SK-N-DZ (cell line): ENCODE measurements around the gene TPP1.

Experiments
- DNase-seq: peaks from one replicate; pipeline ENCODE4 v3.0.0-alpha.2; 2015; ENCODE audit warnings: low spot score

The TPP1 gene

GRCh38 chr11:6611963-6612212, 7.3 kb downstream of the TPP1 start:
- no peak for DNase-seq

DNA sequence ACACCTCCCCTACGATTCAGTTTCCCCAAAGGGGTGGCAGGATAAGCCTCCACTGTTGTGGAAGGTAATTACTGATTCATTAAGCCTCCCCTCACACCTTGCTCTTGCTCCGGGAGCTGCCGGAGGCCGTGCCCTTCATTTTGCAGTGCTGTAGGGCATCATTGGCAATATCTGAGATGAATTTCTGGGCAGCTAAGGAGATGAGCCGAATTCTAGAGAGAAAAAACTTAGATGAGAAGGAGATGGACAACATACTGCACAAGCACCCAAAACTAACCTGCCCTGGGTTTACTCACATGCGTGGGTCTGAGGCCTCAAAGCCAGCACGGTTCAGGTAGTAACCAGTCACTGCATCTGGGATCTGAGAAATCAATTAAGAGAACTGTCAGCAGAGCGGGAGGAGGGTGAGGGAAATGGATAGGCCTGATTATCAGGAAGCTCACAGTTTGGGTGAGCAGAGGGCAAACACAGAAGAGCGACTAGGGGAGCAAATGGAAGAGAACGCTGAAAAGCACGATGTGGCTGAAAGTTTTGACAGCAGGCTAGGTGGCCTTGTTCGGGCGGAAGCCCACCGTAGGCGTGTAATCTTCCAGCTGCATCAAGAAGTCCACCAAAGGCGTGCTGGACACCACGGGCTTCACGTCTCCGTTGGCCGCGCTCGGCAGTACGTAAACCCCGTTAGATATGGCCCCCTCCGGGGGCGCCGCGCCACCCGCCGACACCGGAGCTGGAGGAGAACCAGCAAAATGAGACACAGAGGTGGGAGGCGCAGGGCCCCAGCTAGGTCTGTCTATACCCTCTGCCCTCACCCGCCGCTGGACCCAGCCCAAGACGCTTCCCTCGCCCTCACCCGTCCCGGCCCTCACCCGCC, 7.9 kb downstream of the TPP1 start:
- no peak for DNase-seq

DNA sequence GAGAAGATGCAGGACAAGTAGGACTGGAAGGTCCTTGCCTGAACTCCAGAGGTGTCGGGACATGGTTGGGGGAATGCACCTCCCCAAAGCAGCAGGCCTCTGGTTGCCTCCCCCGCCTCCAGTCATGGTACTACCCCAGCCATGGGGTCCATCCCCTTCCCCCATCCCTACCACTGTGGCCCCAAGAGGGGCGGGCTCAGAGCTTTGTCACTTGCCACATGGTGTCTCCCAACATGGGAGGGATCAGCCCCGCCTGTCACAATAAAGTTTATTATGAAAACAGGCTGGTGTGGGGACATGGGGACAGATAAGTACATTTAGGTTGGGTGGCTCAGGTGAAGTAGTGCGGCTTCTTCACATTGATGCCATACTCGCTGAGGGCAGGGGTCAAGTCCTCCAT, 8.6 kb downstream of the TPP1 start:
- no peak for DNase-seq

DNA sequence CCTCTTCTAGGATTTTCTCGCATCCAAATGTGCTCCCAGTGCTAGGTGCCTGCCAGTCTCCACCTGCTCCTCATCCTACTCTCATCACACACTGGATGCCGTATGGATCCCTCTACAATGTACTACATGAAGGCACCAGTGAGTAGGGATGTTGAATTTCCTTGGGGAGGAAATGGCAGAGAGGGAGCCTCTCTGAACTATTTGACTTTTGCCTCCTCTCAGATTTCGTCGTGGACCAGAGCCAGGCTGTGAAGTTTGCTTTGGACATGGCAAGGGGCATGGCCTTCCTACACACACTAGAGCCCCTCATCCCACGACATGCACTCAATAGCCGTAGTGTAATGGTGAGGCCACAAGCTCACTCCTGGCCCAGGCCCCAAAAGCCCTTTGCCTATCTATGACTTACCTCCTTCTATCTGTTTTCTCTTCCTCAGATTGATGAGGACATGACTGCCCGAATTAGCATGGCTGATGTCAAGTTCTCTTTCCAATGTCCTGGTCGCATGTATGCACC, 9.7 kb downstream of the TPP1 start:
- no peak for DNase-seq

DNA sequence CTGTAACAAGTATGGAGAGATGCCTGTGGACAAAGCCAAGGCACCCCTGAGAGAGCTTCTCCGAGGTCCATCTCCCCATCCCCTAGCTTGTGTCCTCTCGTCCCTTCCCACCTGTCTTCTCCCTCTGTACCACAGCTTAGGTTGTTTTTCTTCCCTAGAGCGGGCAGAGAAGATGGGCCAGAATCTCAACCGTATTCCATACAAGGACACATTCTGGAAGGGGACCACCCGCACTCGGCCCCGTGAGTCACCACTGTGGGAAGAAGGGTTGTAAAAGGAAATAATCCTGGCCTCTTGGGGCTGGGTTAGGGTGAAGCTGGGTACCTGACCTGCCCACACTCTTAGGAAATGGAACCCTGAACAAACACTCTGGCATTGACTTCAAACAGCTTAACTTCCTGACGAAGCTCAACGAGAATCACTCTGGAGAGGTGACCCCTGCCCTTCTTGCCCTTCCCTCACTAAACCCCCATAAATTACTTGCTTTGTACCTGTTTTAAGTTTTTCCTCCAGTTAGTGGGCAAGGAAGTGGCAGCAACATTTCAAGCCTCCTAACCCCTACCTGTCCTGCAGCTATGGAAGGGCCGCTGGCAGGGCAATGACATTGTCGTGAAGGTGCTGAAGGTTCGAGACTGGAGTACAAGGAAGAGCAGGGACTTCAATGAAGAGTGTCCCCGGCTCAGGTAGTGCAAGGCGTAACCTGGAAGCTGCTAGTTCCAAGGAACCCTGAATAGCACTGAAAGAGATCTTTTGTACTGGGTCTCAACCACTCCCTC, 10.3 kb downstream of the TPP1 start:
- DNase-seq: no peak

GRCh38 chr11:6608011-6608410, 11.2 kb downstream of the TPP1 start:
- no peak for DNase-seq

DNA sequence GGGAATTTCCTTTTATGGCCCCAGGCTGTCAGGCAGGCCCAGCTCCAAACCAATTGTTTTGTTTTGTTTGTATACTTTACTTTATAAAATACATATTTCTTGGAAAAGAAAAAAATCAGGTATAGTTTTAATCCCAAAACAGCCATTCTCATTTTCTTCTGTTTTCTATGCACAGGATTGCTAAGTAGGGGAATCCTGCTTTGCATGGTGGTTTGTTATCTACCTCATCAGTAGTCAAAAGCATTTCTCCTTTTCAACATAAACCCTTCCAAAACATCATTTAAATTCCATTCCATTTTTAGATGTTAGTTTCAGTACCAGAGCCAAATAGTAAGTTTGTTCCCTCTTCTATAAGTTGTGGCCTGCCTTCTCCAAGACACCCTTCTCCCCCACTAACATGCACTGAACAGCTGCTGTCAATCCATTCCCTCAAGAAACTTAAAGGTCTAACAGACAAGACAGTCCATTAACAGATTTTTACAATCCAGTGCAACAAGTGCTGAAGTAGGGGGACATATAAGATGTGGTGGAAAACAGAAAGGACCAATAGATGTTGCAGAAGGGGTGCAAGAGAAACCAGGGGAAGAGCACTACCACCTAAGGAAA, 11.9 kb downstream of the TPP1 start:
- DNase-seq: no peak

- DNase-seq: peak; percentile 84
These were observed 12.6 kb downstream of the TPP1 start for GRCh38 chr11:6606471-6607189.

- no peak for DNase-seq
These were observed 14.4 kb downstream of the TPP1 start for GRCh38 chr11:6604790-6605189.

GRCh38 chr11:6604081-6604626, 15.1 kb downstream of the TPP1 start:
- peak; percentile 51 for DNase-seq

- DNase-seq: peak; percentile 81
These were observed 15.7 kb downstream of the TPP1 start, which contains the start of the genes ILK and RRP8 for GRCh38 chr11:6603287-6604080. Gene ILK, plus strand, starts transcription at chr11:6603774. Its CDS starts 498 bp downstream, at chr11:6604272. Gene RRP8, minus strand, starts transcription at chr11:6603616. Its CDS starts 114 bp downstream, at chr11:6603502.

GRCh38 chr11:6602096-6602940, 16.9 kb downstream of the TPP1 start:
- DNase-seq: no peak

- DNase-seq: no peak
These were observed 18.2 kb downstream of the TPP1 start for GRCh38 chr11:6601041-6601461.

DNA sequence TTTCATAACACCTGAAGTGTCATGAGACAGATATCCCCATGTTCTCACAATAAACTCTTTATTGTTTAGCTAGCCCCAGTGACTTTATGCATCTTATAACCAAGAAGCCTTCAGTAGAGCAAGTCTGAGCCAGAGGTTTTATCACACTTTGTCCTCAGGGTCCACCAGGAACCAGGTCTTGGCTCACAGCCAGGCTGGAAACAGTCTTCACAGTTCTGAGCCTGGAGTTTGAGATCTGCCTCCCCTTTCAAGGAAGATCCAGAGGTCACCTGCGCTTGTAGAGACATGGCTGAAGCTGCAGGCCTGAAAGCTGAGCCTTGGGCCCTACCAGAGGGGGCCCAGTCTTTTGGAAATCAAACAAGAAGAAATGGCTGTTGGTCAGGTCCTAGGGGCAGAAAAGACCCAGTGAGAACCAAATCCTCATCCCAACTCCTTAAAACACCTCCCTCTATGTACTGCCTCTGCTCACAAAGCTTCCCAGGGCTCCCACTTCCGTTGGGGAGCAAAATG, 19.3 kb downstream of the TPP1 start:
- DNase-seq: no peak

GRCh38 chr11:6599449-6599848, 19.8 kb downstream of the TPP1 start:
- no peak for DNase-seq

GRCh38 chr11:6598555-6598954, 20.7 kb downstream of the TPP1 start:
- no peak for DNase-seq

- no peak for DNase-seq
These were observed 22.9 kb downstream of the TPP1 start for GRCh38 chr11:6596239-6596877.

- no peak for DNase-seq
These were observed 25.0 kb downstream of the TPP1 start for GRCh38 chr11:6594142-6594768.
